NOMO-1 treated with DMSO at 0.1 percent for 48 hours (cell line): Measurements from ENCODE around the gene TGFBR3L.

Experiments used
- DNase-seq: peaks from one replicate; lab custom pipeline; 2025; ENCODE audit not compliant: unreplicated experiment; lab: John Stamatoyannopoulos, UW

The TGFBR3L gene

GRCh38 chr19:7903244-7904073 lies 11.2 kb upstream of the TGFBR3L start, which contains the start of gene MAP2K7:
MAP2K7 (plus strand) TSS chr19:7903877; CDS start chr19:7903945, 68 bp downstream.
- peak; percentile 99 for DNase-seq

DNA sequence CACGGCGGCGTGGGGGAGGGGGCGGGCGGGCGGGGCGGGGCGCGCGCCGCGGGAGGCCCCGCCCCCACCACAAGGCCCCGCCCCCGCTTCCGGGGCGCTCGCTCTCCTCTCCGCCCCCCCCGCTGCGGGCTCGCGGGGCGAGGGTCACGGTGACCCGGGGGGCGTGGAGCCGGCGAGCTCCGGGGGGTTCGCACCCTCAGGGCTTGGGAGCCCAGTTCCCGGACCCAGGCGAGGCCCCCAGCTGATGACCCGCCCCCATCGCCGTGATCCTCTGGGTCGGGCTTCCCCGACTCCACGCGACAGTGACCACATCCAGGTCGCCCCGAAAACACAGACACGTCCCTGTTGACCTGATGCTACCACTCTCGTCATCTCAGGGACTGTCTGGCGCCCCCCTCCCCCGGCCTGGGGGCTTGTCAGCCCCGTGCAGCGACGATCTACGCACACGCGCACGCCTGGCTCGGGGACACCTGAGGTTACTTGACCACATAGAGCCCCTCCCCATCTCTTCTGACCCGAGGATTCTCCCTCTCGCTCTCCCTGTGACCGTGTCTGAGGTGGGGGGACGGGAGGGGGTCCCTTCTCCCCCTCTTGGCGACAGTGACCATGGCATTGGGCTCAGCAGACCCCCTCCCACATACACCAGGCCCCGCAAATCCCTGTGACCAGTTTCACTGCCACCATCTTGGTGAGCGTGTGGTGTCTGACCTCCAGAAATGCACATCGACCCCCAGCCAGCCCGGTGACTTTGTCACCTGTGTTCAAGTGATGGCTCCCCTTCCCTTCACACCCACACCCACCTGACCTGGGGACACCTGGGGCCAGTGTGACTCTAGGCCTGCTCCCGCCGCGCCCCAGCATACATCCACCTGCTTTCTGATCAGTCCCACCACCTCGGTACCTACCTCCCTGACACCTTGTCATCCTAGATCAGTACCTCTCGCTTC lies 10.3 kb upstream of the TGFBR3L start:
- no peak for DNase-seq

DNA sequence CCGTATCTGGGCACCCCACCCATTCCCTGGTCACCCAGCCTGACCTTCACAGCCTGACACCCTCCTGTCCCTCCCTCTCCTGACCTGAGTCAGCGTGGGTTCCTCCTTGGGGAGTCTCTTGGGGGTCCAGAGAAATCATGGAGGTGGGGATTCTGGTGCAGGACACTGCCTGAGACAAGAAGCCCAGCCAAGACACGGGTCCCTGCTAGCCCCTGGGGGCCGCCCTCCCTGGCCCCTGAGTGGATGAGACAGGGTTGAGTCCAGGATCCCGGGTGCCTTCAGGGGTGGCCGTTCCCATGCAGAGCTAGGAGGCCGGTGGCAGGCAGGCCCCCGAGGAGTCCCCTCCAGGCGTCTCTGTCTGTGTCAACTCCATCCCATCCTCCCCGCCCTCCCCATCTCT lies 9.4 kb upstream of the TGFBR3L start:
- DNase-seq = no peak

GRCh38 chr19:7905859-7906258 lies 8.8 kb upstream of the TGFBR3L start:
- DNase-seq = no peak

DNA sequence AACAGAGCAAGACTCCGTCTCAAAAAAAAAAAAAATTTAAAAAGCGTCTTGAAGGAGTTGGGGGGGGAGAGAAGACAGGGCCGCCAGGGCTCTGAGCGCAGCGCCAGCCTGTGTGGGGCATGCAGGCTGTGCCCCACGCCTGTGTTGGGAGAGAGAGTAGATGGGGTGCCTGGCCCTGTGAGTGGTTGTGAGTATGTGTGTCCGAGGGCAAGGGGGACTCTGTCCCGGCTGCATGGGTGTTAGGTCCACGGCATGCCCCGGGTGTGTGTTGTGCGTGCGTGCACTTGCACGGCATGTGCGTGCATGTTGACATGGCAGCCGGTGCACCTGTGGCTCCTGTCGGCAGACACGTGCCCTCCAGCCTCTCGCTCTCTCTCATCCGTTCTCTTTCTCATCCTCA lies 7.5 kb upstream of the TGFBR3L start:
- no peak for DNase-seq

DNA sequence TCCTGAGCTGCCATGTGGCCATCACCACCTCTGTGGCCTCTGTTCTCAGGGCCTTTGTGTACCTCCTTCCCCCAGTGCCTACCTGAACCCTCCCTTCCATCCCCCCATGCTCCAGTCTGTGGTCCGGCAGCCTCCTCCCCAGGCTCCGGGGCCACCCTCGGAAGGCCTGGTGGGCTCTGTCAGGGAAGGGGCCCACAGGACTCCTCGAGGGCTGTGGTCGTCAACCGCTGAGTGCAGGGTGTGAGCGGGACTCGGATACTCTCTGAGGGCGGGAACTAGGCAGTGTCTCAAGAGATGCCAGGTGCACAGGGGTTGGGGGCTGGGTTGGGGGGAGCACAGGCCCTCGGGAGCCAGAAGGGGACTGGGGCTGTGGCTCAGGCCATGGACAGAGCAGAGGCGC lies 7.1 kb upstream of the TGFBR3L start:
- DNase-seq = no peak

- DNase-seq = no peak
These were observed 6.4 kb upstream of the TGFBR3L start for GRCh38 chr19:7908078-7908699.

DNA sequence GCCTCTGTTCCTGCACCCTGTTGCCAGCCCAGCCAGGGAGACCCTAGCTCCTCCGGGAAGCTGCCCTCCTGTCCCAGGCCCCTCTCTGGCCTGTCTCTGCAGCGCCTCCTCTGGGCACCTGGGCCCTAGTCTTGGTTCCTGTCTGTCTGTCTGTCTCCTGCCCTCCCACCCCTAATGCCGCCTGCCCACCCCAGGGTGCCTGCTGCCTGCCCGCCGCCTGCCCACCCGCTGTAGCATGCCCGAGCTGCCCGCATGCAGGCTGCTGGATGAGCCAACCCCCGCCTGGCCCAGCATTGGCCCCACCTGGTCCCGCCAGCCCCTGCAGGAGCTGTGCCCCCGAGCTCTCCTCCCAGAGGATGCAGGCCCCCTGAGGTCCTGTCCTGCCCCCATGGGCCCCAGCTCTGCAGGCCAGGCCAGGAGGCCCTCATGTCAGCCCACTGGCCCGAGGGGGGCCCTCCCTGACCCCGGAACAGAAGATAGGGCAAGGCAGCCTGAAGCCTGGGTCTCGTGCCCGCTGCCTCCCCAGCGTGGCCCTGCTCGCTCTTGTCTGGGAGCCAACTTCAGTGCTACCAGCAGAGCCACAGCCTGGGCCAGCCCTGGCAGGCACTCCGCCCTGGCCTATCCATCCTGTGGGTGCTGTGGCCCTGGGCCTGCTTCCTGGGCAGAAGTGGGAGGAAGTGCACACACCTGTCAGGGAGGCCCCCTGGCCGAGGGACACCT lies 5.7 kb upstream of the TGFBR3L start:
- DNase-seq = no peak

DNA sequence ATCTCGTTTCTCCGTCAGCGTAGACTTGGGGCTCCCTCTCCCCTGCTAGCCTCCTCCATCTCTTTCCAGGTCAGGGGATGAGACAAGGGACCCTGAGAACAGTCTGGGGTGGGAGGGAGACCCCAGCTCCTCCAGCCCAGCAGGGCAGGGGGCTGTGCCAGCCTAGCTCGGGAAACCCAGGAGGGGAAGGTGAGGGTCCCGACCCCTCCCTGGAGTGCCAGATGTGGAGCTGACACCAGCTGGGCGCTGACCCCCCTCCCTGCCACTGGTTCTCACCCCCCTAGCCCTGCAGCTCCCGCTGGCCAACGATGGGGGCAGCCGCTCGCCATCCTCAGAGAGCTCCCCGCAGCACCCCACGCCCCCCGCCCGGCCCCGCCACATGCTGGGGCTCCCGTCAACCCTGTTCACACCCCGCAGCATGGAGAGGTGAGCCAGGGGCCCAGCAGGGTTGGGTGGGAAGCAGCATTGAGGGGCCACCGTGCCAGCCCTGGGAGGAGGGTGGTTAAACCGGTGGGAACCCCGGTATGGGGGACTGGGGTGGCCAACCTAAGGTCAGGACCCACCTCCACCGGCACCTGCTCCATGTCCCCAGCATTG lies 5.1 kb upstream of the TGFBR3L start:
- no peak for DNase-seq

DNA sequence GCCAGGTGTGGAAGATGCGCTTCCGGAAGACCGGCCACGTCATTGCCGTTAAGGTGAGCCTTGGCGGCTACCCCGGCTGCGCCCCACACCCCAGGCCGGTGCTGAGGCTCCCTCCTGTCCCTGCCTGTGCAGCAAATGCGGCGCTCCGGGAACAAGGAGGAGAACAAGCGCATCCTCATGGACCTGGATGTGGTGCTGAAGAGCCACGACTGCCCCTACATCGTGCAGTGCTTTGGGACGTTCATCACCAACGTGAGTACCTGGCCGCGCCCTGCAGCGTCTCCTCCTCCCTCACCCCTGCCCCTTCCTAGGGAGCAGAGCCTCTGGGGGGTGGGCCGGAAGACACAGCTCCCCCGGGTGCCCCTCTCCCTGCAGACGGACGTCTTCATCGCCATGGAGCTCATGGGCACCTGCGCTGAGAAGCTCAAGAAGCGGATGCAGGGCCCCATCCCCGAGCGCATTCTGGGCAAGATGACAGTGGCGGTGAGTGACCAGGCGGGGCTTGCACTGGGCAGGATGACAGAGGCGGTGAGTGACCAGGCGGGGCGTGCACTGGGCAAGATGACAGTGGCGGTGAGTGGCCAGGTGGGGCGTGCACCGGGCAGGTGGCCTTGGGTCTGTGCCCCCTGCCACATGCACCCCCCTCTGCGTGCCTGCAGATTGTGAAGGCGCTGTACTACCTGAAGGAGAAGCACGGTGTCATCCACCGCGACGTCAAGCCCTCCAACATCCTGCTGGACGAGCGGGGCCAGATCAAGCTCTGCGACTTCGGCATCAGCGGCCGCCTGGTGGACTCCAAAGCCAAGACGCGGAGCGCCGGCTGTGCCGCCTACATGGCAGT lies 4.1 kb upstream of the TGFBR3L start:
- DNase-seq = no peak

DNA sequence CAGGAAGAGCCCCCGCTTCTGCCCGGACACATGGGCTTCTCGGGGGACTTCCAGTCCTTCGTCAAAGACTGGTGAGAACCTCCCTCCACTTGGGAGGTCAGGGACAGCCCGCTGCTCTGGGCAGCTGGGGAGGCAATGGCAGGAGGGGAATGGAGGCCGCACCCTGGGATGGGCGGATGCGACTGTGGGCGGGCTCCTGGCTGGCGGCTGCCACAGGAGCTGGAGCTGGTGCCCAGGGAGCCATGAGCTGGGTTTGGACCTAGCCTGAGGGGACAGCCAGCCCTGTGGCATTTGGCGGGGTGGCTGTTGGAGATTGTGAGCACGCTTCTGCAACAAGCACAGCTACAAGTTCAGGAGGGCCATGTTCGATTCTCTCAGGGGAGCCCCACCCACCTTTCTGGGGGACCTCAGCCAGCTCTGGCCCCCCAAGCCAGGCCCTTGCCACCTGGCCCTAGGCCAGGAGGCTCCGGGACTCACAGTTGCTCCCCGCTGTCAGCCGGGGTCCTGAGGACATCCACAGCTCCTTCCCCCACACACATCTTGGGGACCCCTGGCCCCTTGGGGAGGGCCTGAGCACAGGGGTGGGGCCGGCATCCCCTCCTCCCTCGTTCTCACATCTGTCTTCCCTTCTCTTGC lies 3.0 kb upstream of the TGFBR3L start:
- no peak for DNase-seq

DNA sequence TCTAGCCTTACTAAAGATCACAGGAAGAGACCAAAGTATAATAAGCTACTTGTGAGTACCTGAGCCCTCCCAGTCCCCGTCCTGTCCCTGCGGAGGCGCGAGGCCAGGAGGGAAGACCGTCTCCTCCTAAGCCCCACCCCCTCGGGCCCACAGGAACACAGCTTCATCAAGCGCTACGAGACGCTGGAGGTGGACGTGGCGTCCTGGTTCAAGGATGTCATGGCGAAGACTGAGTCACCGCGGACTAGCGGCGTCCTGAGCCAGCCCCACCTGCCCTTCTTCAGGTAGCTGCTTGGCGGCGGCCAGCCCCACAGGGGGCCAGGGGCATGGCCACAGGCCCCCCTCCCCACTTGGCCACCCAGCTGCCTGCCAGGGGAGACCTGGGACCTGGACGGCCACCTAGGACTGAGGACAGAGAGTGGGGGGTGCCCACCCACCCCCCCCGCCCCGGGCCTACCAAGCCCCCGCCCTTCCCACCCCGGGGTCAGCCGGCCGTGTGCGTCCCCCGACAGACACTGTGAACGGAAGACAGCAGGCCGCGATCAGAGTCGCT lies 2.4 kb upstream of the TGFBR3L start:
- no peak for DNase-seq

DNA sequence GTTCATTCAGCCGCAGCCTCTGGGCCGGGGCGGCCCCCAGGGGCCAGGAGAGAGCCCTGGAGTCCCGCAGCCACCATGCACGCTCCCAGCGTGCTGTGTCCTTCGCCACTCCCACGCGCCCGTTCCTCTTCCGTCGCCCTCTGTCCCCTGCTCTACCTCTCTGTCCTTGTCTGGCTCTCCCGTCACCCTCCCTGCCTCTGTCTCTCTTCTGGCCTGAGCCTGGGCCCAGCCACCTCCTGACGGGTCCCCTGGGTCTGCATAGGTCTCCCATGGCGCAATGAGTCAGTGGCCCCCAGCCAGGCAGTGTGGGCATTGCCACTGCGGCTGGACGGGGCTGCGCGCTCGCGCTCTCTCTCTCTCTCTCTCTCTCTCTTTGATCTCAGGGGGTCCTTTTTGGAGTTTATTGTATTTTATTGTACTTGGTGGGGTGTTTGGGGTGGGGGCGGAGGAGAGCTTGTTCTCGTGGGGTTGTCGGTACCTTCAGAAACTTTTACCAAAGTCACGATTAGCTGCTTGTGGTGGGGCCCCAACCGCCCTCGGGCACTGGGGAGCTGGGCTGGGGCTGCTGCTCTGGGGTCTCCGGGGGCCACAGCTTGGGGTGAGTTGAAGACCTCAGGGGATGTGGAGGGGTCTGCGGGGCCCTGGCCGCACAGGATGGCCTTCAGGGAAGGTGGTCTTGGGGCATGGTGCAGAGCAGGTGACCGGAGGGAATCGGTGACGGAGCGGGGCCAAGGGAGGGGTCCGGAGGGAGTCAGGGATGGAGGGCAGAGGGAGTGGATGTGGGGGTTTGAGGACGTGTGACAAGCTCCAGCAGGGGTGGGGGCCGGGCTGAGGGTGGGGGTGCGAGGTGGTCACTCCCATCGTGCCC lies 1.7 kb upstream of the TGFBR3L start:
- no peak for DNase-seq

DNA sequence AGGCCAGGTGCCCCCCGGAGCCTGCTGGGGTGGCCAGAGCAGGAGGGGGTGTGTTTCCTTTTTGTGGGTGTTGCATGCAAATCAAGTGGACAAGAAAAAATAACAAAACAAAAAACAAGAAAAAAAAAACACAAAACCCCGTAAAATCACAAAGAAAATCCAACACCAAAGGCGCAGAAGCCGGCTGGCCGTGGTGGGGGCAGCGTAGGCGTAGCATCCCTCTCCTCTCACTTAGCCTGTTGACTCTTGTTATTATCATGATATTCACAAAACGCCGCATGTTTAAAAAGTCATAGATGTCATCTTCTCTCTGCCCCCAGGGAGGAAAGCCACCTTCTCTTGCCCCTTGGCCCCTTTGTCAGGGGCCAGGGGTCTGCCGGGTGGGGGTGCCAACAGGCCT lies 978 bp upstream of the TGFBR3L start:
- no peak for DNase-seq

DNA sequence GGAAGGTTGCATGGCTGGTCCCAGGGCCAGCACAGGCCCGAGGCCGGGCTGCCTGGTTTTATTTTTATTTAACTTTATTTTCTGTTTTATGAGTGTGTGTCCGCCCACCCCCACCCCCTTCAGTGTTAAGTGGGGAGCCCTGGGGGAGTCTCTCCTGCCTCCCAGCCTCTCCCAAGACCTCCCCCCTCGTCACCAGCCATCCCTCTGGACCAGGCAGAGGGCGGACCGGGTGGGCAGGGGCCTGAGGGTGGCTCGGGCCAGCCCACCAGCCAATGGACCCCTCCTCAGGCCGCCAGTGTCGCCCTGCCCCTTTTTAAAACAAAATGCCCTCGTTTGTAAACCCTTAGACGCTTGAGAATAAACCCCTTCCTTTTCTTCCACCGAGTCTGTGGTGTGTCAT lies 531 bp upstream of the TGFBR3L start:
- no peak for DNase-seq

DNA sequence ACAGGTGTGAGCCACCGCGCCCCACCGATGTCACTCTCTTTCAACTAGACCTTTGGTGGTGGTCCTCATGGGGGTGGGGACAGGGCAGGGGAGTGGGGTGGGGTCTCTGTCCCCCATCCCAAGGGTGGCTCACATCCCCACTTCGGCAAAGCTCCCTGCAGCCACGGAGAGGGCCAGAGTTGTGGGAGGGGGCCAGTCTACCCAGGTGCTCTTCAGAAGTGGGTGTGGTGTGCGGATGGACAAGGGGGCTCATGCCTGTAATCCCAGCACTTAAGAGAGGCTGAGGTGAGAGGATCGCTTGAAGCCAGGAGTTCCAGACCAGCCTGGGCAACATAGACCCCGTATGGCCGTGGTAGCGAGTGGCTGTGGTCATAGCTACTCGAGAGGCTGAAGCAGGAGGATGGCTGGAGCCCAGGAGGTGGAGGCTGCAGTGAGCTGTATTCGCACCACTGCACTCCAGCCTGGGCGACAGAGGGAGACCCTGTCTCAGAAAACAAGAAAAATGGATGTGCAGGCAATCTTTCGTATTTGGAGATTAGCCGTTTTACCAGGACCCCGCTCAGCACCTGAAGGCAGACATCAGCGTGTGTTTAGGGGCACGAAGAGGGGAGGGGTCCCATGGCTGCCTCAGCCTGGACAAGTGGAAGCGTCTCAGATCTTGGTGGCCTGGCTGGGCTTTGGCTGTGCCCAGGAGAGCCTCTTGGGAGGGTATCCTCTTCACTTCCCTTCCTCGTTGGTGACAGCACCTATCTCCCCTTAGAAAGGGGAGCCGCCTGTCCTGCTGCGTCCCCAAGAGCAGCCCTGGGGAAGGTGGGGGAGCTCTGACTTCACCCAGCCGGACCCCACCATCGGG lies 846 bp downstream of the TGFBR3L start:
- DNase-seq = no peak
